HTERT RPE-1 (cell line): ENCODE data around the gene CD209.
"Not testable (repeated sequence)": the region's sequence is repeated elsewhere in the genome, so short reads cannot be mapped to it uniquely, and the experiment has no call there.

Experiments
- in situ Hi-C: fragments of 300-500 bp; cut with MboI; formaldehyde crosslinking; loops from 4 replicates; pipeline ENCODE4 v1.14.3; 2020; ENCODE audit warnings: low sequenced_read_pairs

The CD209 gene

DNA sequence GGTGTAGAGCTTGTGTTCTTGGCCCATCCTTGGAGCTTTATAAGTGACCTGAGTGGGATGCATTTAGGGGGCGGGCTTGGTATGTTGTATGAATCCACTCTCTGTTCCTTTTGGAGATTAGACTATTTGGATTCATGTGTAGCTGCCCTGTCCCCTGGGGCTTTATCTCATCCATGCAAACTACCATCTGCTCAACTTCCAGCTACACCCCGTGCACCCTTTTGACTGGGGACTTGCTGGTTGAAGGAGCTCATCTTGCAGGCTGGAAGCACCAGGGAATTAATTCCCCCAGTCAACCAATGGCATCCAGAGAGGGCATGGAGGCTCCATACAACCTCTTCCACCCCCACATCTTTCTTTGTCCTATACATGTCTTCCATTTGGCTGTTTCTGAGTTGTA, 21.8 kb upstream of the CD209 start:
- in situ Hi-C loops = no loop called here

DNA sequence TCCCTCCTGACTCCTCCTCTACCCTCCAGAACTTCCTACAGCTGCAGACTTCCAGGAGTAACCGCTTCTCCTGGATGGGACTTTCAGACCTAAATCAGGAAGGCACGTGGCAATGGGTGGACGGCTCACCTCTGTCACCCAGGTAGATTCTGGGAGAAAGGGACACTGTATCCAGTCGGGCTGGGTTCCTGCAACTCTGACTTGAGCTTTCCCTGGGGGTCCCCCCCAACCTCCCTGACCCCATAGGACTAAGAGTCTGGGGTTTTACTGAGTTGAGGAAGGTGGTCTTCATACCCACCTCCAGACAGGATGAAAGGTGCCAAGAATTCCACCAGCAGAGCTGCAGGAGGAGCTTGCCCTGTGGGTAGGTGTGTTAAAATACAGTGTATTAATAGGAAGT, 20.2 kb upstream of the CD209 start:
- in situ Hi-C loops = no loop called here

DNA sequence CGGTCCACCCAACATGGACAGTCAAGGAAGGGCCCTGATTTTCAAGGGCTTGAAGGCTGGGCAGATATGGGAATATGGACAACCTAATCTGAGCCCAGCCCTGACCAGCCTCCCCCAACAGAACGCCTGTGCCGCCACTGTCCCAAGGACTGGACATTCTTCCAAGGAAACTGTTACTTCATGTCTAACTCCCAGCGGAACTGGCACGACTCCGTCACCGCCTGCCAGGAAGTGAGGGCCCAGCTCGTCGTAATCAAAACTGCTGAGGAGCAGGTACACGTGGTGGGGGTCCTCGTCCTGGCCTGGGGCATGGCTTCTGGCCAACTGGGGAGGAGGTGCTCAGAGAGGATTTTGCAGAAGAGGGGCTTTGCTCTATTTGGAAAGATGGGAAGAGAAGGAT, 19.2 kb upstream of the CD209 start:
- in situ Hi-C loops = no loop called here

DNA sequence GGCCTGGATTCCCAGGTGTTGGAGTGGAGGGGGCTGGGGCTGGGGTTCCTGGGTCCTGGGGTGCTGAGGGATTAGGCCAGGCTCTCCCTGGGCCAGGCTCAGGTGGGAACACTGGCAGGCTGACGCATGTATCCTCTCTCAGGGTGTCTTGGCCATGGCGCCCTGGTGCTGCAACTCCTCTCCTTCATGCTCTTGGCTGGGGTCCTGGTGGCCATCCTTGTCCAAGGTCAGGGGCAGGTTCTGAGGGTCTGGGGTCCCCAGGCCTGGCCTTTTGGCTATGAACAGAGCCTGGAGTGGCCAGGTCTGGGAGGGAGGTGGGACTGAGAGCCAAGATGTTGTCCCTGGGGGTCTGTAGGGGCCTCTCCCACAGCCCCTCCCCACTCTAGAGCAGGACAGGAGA, 17.7 kb upstream of the CD209 start:
- in situ Hi-C loops = not testable (repeated sequence)

DNA sequence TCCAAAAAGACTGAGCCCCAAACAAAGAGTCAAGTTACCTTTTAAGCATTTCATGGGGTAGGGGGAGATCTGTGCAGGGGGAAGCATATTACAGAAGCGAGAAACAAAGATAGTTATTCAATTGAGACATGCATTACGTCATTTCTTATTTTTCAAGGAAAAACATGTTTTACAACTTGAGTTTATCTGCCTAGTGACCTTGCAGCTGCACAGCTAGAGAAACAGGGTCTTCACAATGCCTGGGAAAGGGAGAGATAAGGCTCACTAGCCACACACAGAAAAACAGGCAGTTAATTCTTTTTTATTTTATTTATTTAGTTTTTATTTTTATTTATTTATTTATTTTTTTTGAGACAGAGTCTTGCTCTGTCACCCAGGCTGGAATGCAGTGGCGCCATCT, 16.8 kb upstream of the CD209 start:
- in situ Hi-C loops = not testable (repeated sequence)

DNA sequence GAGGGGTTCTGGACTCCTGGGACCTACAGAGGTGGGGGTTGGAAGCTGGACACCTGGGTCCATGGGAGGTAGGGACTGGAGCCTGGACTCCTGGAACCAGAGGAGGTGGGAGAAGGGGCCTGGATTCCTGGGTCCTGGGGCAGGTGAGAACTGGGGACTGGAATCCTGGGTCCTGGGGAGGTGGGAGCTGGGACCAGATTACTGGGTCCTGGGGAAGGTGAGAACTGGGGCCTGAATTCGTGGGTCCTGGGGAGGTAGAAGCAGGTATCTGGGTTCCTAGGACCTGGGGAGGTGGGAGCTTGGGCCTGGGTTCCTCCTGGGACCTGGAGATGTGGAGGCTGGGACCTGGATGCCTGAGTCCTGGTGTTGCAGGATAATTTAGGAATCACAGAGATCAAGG, 16.4 kb upstream of the CD209 start:
- in situ Hi-C loops = no loop called here

DNA sequence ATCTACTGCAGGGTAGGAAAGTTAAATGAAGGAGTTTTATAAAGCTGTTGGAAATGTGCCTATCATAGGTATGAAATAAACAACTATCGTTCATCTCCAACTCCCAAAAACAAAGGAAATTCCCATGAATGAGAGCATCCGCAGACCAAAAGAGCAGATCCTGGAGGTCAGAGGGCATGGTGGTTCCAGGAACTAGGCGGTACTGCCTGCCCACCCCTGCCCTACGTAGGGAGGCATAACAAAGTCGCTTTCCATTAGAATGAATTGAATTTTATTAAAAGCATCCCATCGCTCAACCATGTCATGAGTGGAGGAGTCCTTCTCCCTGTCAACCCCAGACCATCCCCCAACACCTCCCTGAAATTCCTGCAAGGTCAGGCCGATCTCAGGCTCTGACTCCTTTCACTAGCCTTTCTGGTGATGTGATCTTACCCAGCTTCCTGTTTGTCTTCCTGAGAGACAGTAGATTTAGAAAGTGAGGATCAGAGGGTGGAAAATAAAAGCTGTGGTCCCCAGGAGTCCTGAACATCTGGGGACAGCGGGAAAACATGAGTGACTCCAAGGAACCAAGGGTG, 15.5 kb upstream of the CD209 start, which contains the start of gene CLEC4M:
Gene CLEC4M, plus strand, starts transcription at position 525 of the 575 bp plus-strand sequence. Its CDS starts 24 bp downstream, at position 549.
- in situ Hi-C loops = no loop called here

DNA sequence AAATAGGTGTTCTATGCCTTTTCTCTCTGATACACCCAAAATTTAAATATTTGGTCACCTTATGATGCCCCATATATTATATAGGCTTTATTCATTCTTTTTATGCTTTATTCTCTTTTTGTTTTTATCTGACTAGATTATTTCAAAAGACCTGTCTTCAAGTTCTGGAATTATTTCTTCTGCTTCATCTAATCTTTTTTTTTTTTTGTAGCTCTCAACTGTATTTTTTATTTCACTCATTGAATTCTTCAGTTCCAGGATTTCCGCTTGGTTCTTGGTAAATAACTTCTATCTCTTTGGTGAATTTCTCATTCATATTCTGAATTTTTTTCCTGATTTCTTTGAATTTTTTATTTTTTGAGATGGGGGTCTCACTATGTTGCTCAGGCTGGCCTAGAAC, 11.8 kb upstream of the CD209 start:
- in situ Hi-C loops = no loop called here

DNA sequence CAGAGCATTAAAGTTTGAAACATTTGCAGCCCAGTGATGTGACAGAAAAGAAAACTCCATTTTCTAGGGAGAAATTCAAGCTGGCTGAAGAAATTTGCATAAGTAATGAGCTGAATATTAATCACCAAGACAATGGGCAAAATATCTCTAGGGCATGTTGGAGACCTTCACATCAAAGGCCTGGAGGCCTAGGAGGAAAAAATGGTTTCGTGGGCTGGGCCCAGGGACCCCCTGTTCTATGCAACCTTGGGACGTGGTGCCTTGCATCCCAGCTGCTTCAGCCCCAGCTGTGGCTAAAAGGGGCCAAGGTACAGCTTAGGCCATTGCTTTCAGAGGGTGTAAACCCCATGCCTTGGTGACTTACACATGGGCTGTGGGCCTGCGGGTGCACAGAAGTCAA, 10.0 kb upstream of the CD209 start:
- in situ Hi-C loops = no loop called here

DNA sequence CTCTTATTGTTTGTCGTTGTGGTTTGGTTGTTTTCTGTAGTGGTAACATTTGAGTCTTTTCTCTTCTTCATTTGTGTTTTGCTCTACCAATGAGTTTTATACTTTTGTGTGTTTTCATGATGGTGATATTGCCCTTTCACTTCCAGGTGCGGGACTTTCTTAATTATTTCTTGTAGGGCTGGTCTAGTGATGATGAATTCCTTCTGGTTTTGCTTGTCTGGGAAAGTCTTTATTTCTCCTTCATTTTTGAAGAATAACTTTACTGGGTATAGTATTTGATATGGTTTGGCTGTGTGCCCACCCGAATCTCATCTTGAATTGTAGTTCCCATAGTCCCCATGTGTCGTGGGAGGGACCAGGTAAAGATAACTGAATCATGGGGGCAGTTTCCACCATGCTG, 8.9 kb upstream of the CD209 start:
- in situ Hi-C loops = no loop called here

DNA sequence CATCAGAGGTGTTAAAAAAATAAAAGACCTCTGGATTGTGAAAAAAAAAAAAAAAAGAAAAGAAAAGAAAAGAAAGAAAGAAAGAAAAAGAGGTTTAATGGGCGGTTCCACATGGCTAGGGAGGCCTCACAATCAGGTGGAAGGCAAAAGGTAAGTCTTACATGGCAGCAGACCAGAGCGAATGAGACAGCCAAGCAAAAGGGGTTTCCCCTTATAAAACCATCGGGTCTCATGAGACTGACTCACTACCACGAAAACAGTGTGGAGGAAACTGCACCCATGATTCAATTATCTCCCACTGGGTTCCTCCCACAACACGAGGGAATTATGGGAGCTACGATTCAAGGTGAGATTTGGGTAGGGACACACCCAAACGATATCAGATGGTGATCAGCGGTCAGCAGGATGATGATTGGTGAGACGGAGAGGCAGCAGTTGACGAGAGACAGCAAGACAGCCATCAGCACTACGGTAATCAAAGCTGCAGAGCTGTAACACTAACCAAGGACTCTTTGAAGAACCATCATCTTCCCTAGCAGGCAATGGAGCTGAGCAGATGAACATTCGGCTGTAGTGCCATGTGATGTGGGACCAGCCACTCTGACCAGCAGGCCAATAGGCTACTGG, 3.9 kb upstream of the CD209 start:
- in situ Hi-C loops = no loop called here

DNA sequence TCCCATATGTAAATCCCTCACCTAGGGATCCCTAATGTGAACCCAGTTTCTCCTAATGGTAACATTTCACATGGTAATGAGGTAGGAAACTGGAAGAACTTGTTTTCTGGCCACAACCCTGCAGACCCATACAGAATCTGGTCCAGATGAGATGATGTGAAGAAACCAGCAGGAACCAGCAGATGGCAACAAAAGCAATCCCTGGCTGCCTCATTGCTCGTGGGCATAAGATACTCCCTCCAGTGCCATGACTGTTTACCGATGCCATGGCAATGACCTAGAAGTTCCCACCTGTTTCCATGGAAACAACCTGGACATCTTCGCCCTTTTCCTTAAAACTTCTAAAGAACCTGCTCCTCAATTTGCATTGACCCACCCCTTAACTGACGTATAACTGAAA, 1.4 kb upstream of the CD209 start:
- in situ Hi-C loops = no loop called here

DNA sequence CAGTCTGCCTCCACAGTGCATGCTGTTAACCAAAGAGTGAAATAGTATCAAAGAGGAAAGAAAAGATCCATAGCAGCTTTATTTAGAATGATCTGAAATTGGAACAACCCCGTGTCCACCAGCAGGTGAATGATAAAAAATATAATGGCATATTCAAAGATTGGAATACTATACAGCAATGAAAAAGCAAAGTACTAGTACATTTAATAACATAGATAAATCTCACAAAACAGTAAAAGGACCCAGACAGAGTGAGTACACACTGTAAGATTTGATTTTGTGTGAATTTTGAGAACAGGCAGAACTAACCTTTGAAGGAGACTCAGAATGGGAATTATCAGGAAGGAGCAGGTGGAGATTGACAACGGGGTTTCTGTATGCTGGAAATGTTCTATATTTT, 837 bp upstream of the CD209 start:
- in situ Hi-C loops = no loop called here

DNA sequence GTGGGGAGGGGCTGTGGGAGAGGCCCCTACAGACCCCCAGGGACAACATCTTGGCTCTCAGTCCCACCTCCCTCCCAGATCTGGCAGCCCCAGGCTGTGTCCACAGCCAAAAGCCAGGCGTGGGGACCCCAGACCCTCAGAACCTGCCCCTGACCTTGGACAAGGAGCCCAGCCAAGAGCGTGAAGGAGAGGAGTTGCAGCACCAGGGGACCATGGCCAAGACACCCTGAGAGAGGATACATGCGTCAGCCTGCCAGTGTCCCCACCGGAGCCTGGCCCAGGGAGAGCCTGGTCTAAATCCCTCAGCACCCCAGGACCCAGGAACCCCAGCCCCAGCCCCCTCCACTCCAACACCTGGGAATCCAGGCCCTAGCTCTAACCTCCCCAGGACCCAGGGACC, 1.0 kb downstream of the CD209 start:
- in situ Hi-C loops = not testable (repeated sequence)

DNA sequence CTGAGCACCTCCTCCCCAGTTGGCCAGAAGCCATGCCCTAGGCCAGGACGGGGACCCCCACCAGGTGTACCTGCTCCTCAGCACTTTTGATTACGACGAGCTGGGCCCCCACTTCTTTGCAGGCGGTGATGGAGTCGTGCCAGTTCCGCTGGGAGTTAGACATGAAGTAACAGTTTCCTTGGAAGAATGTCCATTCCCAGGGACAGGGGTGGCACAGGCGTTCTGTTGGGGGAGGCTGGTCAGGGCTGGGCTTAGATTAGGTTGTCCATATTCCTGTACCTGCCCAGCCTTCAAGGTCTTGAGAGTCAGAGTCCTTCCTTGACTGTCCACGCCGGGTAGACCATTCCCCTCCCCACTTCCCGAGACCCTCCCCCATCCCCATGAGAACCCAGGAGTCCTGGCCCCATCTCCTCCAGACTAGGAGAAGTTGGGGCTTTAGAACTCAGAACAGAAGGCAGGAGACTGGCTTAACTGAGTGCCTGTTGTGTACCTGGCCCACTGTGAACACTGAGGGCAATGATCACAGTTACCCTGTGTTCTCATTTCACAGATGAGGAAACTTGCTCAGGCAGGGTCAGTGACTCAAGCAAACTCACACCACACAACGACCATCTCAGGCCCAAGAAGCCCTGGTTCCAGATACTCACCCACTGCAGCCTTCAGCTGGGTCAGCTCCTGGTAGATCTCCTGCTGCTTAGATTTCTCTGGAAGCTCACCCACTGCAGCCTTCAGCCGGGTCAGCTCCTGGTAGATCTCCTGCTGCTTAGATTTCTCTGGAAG, 2.3 kb downstream of the CD209 start:
- in situ Hi-C loops = no loop called here

DNA sequence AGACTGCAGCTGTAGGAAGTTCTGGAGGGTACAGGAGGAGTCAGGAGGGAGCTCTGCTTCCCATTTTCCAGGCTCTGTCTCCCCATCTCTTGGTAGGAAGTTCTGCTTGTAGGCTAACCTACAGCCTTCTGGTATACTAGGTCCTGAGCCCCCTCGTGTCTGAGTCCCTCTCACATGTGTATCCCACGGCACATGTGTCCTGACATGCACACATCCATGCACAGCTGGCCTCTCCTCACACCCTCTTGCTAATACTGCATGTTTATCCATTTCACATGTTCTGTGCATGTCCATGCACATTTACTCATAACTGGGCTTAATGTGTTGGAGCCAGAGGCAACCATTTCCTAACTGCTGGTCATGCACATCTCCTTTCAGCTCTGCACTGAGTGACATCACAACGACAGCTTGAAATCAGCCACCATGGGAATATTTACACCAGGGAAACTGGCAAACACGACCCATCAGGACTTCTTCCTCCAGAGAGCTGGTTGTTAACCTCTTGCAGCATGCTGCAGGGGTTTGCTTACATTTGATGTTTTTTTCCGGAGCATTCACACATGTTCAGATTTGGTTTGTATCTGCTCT, 3.0 kb downstream of the CD209 start:
- in situ Hi-C loops = no loop called here

DNA sequence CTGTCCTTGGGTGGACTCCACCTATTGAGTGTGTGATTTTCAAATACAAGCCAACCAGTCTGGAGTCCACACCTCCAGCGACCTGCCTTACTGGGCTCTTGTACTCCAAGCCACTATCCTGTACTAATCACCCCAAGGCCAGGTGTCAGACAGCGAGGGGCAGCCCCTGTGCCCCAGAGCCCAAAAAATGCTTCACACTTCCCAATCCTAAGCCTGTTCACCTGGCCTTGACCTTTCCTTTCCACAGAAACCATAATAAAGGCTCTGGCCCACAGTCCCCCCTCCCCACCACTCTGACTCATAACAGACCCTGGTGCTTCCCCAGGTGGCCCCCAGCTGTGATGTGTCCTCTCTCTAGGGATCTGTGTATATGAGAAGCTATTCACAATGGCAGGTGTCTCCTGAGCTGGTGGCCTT, 3.9 kb downstream of the CD209 start:
- in situ Hi-C loops = no loop called here

DNA sequence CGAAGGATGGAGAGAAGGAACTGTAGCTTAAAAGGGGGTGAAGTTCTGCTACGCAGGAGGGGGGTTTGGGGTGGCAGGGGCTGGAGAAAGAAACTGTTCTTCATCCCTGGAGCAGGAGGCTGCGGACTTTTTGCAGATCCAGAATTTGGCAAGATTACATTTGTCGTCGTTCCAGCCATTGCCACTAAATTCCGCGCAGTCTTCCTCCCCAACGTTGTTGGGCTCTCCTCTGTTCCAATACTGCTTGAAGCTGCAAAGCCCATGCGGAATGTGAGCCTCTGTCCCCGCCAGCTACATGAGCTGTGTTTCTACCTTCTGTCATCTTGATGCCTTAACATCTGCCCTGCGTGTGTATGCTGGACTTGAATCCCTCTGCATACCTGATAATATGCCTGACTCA, 4.3 kb downstream of the CD209 start:
- in situ Hi-C loops = no loop called here

DNA sequence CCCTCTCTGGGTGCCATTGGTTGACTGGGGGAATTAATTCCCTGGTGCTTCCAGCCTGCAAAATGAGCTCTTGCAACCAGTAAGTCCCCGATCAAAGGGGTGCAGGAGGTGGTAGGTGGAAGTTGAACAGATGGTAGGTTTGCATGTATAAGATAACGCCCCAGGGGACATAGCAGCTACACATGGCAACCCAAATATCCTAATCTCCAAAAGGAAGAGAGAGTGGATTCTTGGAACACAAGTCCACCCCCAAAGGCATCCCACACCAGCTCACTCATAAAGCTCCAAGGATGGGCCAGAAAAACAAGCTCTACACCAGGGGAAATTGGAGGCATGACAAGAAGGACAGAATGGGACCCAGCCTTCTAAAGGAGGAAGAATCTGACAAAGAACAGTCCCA, 4.8 kb downstream of the CD209 start:
- in situ Hi-C loops = no loop called here

DNA sequence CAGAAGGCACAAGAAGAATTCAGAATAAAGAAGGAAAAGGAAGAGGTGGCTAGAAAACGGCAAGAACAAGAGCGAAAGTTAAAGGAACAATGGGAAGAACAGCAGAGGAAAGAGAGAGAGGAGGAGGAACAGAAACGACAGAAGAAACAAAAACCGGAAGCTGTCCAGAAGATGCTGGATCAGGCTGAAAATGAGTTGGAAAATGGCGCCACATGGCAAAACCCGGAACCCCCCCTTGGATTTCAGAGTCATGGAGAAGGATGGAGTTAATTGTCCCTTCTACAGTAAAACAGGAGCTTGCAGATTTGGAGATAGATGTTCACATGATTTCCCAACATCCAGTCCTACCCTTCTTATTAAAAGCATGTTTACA, 6.7 kb downstream of the CD209 start:
- in situ Hi-C loops = no loop called here

DNA sequence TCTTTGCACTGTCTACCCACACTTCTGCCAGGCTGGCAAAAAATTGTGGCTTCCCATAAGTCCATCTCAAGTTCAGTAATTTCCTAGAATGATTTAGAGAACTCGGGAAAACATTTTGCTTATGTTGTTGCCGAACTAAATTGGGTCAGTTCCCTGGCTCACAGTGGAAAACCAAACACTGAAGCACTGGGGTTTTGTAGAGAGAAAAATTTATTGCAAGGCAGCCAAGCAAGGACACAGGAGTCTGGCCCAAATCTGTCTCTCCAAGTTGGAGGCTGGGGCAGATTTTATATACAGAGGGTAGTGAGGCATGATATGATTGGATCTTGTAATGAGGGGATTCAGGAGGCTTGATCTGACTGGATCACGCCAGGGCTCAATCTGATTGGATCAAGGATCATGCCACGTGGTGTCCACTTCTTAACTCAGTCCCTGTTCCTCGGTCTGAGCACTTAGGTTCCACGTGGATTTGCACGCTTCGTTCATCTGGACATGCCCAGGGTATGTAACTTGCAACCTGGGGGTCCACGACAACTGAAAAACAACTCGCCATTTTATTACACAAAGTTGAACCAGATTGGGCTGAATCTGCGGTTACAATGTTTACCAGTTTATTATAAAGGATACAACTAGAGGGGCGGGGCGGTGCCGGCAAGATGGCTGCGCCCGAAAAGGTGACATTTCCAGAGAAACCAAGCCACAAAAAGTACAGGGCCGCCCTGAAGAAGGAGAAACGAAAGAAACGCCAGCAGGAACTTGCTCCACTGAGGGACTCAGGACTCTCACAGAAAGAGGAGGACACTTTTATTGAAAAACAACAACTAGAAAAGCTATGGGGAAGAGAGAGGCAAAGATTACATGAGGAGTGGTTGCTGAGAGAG, 7.3 kb downstream of the CD209 start:
- in situ Hi-C loops = no loop called here
